Measurements from ENCODE around the gene SLC47A2.

GRCh38 chr17:19720631-19721426 lies 4.4 kb upstream of the SLC47A2 start:
- TF ChIP-seq CTCF (conservative IDR thresholded peaks at IDR 0.05; ENCODE audit: low read length), result no peak
- TF ChIP-seq EZH2phosphoT487 (IDR thresholded peaks at IDR 0.05; ENCODE audit: borderline replicate concordance), result no peak

Data from Loucy (cell line).